ENCODE results near the gene TNNC2.

DNA sequence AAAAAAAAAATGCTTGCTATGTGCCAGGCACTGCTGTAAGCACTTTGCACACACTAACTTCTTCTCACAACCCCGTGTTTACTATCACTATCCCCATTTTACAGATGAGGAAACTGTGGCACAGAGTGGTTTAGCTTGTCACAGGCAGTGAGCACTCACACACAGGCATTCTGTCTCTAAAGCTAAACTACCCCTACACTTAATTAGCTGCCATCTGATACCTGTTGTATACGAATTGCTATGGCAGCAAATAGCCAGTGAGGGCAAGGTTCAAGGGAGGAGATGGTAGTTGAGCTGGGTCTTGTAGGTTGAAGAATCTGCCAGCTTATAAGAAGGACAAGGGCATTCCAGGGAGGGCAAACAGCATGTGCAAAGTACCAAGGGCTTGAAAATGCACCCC, 5.2 kb downstream of the TNNC2 start:
- TF ChIP-seq, protein P1, sequence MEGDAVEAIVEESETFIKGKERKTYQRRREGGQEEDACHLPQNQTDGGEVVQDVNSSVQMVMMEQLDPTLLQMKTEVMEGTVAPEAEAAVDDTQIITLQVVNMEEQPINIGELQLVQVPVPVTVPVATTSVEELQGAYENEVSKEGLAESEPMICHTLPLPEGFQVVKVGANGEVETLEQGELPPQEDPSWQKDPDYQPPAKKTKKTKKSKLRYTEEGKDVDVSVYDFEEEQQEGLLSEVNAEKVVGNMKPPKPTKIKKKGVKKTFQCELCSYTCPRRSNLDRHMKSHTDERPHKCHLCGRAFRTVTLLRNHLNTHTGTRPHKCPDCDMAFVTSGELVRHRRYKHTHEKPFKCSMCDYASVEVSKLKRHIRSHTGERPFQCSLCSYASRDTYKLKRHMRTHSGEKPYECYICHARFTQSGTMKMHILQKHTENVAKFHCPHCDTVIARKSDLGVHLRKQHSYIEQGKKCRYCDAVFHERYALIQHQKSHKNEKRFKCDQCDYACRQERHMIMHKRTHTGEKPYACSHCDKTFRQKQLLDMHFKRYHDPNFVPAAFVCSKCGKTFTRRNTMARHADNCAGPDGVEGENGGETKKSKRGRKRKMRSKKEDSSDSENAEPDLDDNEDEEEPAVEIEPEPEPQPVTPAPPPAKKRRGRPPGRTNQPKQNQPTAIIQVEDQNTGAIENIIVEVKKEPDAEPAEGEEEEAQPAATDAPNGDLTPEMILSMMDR (conservative IDR thresholded peaks at IDR 0.05; ENCODE audit: low read depth, low read length), result no peak
- TF ChIP-seq EZH2 (IDR thresholded peaks at IDR 0.05; ENCODE audit: borderline replicate concordance, low read depth, low read length, poor library complexity, severe bottlenecking), result no peak

Data from A673 (cell line).